Activated naive CD8-positive, alpha-beta T cell treated with anti-CD3 and anti-CD28 coated beads, Interleukin-2, amount 10 ng/mL, durations not matched to agents 7 days and 5 days (primary cell): ENCODE results near the gene JAKMIP1. TPM values are rescaled to one million over a fixed set of nuclear protein-coding genes. Genes with fewer than 3 reads are reported as not detected.

ENCODE experiments used
- ATAC-seq: fragments of 150-1000 bp; cut with Tn5 transposase; one replicate; pipeline ENCODE4 v1.10.0; 2021; ENCODE audit warnings: low read depth, moderate library complexity
- POLR2A ChIA-PET: fragments of 350-600 bp; sonication (Branson Sonifier 250); formaldehyde crosslinking; loops from one replicate; lab custom pipeline; 2021; ENCODE audit warnings: antibody characterized with exemption; lab: Charles Lee
- DNase-seq: peaks from one replicate; pipeline ENCODE4 v3.0.0; 2021
- H3K27ac Mint-ChIP-seq: one replicate; pipeline ENCODE4 v1.8.0; 2022; ENCODE audit warnings: mild to moderate bottlenecking, mixed read lengths
- H3K27me3 Mint-ChIP-seq: one replicate; pipeline ENCODE4 v1.8.0; 2022; ENCODE audit warnings: mild to moderate bottlenecking, moderate library complexity, mixed read lengths
- H3K36me3 Mint-ChIP-seq: one replicate; pipeline ENCODE4 v1.8.0; 2021; ENCODE audit warnings: mild to moderate bottlenecking, mixed read lengths
- H3K4me1 Mint-ChIP-seq: one replicate; pipeline ENCODE4 v1.8.0; 2021; ENCODE audit warnings: mixed read lengths
- H3K4me3 Mint-ChIP-seq: one replicate; pipeline ENCODE4 v1.8.0; 2022; ENCODE audit warnings: mild to moderate bottlenecking, moderate library complexity, mixed read lengths
- H3K9me3 Mint-ChIP-seq: one replicate; pipeline ENCODE4 v1.8.0; 2021; ENCODE audit warnings: mixed read lengths
- total RNA-seq, 2 experiments: library from RNA; stranded (reverse); gene quantifications; one replicate each; pipeline ENCODE4 v1.2.3, GENCODE V29; 2021

JAKMIP1 gene
- total RNA-seq, 2 experiments from 2014 or later: 5.3 to 5.9 TPM

GRCh38 chr4:6116696-6117285 lies 83.6 kb downstream of the JAKMIP1 start:
- DNase-seq (no peak), ATAC-seq (no peak)
- no peak overlapping the region for H3K27ac Mint-ChIP-seq
- peaks cover 10% of the 10 kb centered on the region for H3K27me3 Mint-ChIP-seq
- no peak overlapping the region for H3K4me3 Mint-ChIP-seq
- no peaks in the 10 kb centered on the region for H3K9me3 Mint-ChIP-seq
- peaks cover 10% of the 10 kb centered on the region for H3K4me1 Mint-ChIP-seq
- POLR2A ChIA-PET: no interaction called here
- no peaks in the 10 kb centered on the region for H3K36me3 Mint-ChIP-seq

- H3K4me3 Mint-ChIP-seq: no peak overlapping the region
- no peak overlapping the region for H3K27ac Mint-ChIP-seq
- peaks cover 10% of the 10 kb centered on the region for H3K27me3 Mint-ChIP-seq
- no peaks in the 10 kb centered on the region for H3K9me3 Mint-ChIP-seq
- H3K4me1 Mint-ChIP-seq: peaks cover 10% of the 10 kb centered on the region
- no peaks in the 10 kb centered on the region for H3K36me3 Mint-ChIP-seq
- POLR2A ChIA-PET: interaction anchor here (0.5 kb wide), 1 partner anchor 14 kb away, joined by 10 read pairs; no protein-coding TSS in a partner anchor
- DNase-seq: no peak
- no peak for ATAC-seq
Observed at GRCh38 chr4:6115746-6116586, 84.4 kb downstream of the JAKMIP1 start.

GRCh38 chr4:6115342-6115741 lies 85.0 kb downstream of the JAKMIP1 start:
- DNase-seq (no peak), ATAC-seq (no peak)
- no peak overlapping the region for H3K4me3 Mint-ChIP-seq
- peaks cover 10% of the 10 kb centered on the region for H3K27me3 Mint-ChIP-seq
- no peaks in the 10 kb centered on the region for H3K36me3 Mint-ChIP-seq
- no peaks in the 10 kb centered on the region for H3K9me3 Mint-ChIP-seq
- H3K4me1 Mint-ChIP-seq: peaks cover 10% of the 10 kb centered on the region
- H3K27ac Mint-ChIP-seq: no peak overlapping the region
- POLR2A ChIA-PET: no interaction called here

GRCh38 chr4:6114601-6115000 lies 85.7 kb downstream of the JAKMIP1 start:
- H3K36me3 Mint-ChIP-seq: no peaks in the 10 kb centered on the region
- no peaks in the 10 kb centered on the region for H3K9me3 Mint-ChIP-seq
- DNase-seq (no peak), ATAC-seq (peak; percentile 67)
- H3K4me3 Mint-ChIP-seq: peak overlapping the region; percentile 35
- peaks cover 10% of the 10 kb centered on the region for H3K4me1 Mint-ChIP-seq
- POLR2A ChIA-PET: no interaction called here
- H3K27ac Mint-ChIP-seq: peak overlapping the region; percentile 38
- peaks cover 10% of the 10 kb centered on the region for H3K27me3 Mint-ChIP-seq

GRCh38 chr4:6114181-6114580 lies 86.2 kb downstream of the JAKMIP1 start:
- Mint-ChIP-seq H3K27ac (no peak overlapping the region), H3K9me3 (no peaks in the 10 kb centered on the region), H3K36me3 (no peaks in the 10 kb centered on the region), H3K27me3 (peaks cover 10% of the 10 kb centered on the region), H3K4me3 (no peak overlapping the region), H3K4me1 (peaks cover 9% of the 10 kb centered on the region)
- no peak for DNase-seq
- ATAC-seq: no peak
- POLR2A ChIA-PET: no interaction called here

GRCh38 chr4:6113641-6114040 lies 86.7 kb downstream of the JAKMIP1 start:
- ATAC-seq: no peak
- H3K4me1 Mint-ChIP-seq: peaks cover 9% of the 10 kb centered on the region
- no peaks in the 10 kb centered on the region for H3K36me3 Mint-ChIP-seq
- no peak for DNase-seq
- peaks cover 10% of the 10 kb centered on the region for H3K27me3 Mint-ChIP-seq
- POLR2A ChIA-PET: no interaction called here
- no peaks in the 10 kb centered on the region for H3K9me3 Mint-ChIP-seq
- H3K27ac Mint-ChIP-seq: no peak overlapping the region
- H3K4me3 Mint-ChIP-seq: no peak overlapping the region

- no peaks in the 10 kb centered on the region for H3K36me3 Mint-ChIP-seq
- DNase-seq (no peak), ATAC-seq (no peak)
- H3K4me3 Mint-ChIP-seq: no peak overlapping the region
- POLR2A ChIA-PET: no interaction called here
- H3K27me3 Mint-ChIP-seq: peaks cover 10% of the 10 kb centered on the region
- H3K4me1 Mint-ChIP-seq: peaks cover 9% of the 10 kb centered on the region
- H3K27ac Mint-ChIP-seq: no peak overlapping the region
- no peaks in the 10 kb centered on the region for H3K9me3 Mint-ChIP-seq
Observed at GRCh38 chr4:6112606-6113290, 87.6 kb downstream of the JAKMIP1 start.

GRCh38 chr4:6111354-6111960 lies 88.9 kb downstream of the JAKMIP1 start:
- Mint-ChIP-seq H3K4me1 (peaks cover 9% of the 10 kb centered on the region), H3K27ac (no peak overlapping the region), H3K4me3 (no peak overlapping the region), H3K9me3 (peaks cover under 1% of the 10 kb centered on the region), H3K27me3 (peaks cover 2% of the 10 kb centered on the region), H3K36me3 (peaks cover under 1% of the 10 kb centered on the region)
- no peak for ATAC-seq
- POLR2A ChIA-PET: no interaction called here
- DNase-seq: no peak

- Mint-ChIP-seq H3K4me1 (peaks cover 9% of the 10 kb centered on the region), H3K4me3 (no peak overlapping the region), H3K27ac (no peak overlapping the region), H3K27me3 (peaks cover 2% of the 10 kb centered on the region), H3K36me3 (peaks cover 2% of the 10 kb centered on the region), H3K9me3 (peaks cover 2% of the 10 kb centered on the region)
- DNase-seq: no peak
- POLR2A ChIA-PET: no interaction called here
- ATAC-seq: no peak
Observed at GRCh38 chr4:6110681-6111353, 89.5 kb downstream of the JAKMIP1 start.

GRCh38 chr4:6109842-6110560 lies 90.3 kb downstream of the JAKMIP1 start:
- Mint-ChIP-seq H3K4me1 (peaks cover 9% of the 10 kb centered on the region), H3K9me3 (peaks cover 2% of the 10 kb centered on the region), H3K27me3 (peaks cover 2% of the 10 kb centered on the region), H3K4me3 (no peak overlapping the region), H3K36me3 (peaks cover 2% of the 10 kb centered on the region), H3K27ac (no peak overlapping the region)
- POLR2A ChIA-PET: no interaction called here
- DNase-seq: no peak
- no peak for ATAC-seq

GRCh38 chr4:6107886-6108285 lies 92.5 kb downstream of the JAKMIP1 start:
- peaks cover 2% of the 10 kb centered on the region for H3K36me3 Mint-ChIP-seq
- DNase-seq (no peak), ATAC-seq (no peak)
- H3K9me3 Mint-ChIP-seq: peaks cover 2% of the 10 kb centered on the region
- H3K27me3 Mint-ChIP-seq: peaks cover 4% of the 10 kb centered on the region
- H3K27ac Mint-ChIP-seq: no peak overlapping the region
- no peaks in the 10 kb centered on the region for H3K4me1 Mint-ChIP-seq
- POLR2A ChIA-PET: no interaction called here
- H3K4me3 Mint-ChIP-seq: no peak overlapping the region

- DNase-seq: no peak
- POLR2A ChIA-PET: no interaction called here
- no peak overlapping the region for H3K4me3 Mint-ChIP-seq
- no peak for ATAC-seq
- peaks cover 4% of the 10 kb centered on the region for H3K27me3 Mint-ChIP-seq
- peaks cover 2% of the 10 kb centered on the region for H3K36me3 Mint-ChIP-seq
- H3K27ac Mint-ChIP-seq: no peak overlapping the region
- H3K9me3 Mint-ChIP-seq: peaks cover 2% of the 10 kb centered on the region
- H3K4me1 Mint-ChIP-seq: no peaks in the 10 kb centered on the region
Observed at GRCh38 chr4:6107114-6107791, 93.1 kb downstream of the JAKMIP1 start.
